GM12874 (cell line): ENCODE results near the gene BAD.
A peak's percentile ranks its signal among the peaks of the same experiment; 100 is the strongest.

ENCODE experiments used
- TF ChIP-seq, protein P1 (sequence below): IDR thresholded peaks from 2 replicates; pipeline ENCODE4 v1.5.1; 2011; ENCODE audit warnings: low read depth, mild to moderate bottlenecking, control low read depth, low read length, moderate library complexity; ENCODE audit not compliant: insufficient read depth

Gene BAD

DNA sequence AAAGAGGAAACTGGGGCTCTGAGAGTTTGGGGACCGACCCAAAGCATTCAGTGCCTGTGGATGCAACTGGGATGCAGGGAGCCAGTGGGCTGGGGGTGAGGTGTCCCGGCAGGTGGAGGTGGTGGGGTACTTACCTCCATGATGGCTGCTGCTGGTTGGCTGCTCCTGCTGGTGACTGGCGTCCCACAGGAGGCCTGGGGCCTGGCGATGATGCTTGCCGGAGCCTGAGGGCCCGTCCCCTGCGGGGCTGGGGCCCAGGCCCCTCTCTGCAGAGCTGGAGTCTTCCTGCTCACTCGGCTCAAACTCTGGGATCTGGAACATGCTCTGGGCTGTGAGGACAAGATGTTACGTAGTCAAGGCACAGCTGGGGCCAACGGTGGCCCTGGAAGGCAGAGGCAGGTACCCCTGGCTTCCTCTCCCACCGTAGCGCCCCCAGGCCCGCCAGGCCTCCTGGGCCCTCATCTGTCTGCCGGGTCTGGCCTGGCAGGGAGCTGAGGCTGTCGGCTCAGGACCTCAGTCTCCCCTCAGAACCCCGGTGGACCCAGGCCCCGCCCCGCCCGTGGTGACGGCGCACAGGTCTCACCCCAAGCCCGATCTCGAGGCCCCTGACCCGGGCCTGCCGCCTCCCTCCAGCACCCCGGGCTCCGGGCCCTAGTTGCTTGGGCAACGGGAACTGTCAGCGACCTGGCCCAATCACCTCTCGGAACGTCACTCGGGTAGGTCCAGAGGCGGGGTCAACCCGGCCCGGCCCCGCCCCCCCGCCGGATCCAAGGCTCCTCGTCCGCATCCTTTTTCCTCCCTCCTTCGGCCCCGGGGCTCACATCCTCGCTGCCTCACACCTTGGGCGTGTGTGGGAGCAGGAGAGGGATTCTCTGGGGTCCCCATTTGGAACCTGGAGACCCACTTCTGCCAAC, at the start of gene BAD:
TSS of gene BAD (minus strand) at position 618 of the 914 bp plus-strand sequence. CDS start at position 321, 297 bp downstream.
- TF ChIP-seq, protein P1, sequence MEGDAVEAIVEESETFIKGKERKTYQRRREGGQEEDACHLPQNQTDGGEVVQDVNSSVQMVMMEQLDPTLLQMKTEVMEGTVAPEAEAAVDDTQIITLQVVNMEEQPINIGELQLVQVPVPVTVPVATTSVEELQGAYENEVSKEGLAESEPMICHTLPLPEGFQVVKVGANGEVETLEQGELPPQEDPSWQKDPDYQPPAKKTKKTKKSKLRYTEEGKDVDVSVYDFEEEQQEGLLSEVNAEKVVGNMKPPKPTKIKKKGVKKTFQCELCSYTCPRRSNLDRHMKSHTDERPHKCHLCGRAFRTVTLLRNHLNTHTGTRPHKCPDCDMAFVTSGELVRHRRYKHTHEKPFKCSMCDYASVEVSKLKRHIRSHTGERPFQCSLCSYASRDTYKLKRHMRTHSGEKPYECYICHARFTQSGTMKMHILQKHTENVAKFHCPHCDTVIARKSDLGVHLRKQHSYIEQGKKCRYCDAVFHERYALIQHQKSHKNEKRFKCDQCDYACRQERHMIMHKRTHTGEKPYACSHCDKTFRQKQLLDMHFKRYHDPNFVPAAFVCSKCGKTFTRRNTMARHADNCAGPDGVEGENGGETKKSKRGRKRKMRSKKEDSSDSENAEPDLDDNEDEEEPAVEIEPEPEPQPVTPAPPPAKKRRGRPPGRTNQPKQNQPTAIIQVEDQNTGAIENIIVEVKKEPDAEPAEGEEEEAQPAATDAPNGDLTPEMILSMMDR = 0 out of 2 replicates have a peak, but pooled peaks have one; percentile 6

DNA sequence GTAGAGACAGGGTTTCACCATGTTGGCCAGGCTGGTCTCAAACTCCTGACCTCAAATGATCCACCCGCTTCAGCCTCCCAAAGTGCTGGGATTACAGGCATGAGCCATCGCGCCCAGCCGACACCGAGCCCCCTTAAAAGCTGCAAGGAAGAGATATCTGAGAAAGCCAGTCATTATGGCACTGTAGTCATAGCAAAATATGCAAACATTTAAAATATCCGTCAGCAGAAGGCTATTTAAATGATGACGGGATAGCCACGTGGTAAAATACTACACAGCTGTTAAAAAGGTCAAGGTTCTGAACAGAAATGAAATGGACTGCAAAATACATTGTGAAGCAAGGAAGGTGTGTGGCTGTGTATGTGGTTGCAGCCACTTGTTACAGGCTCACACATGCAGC, 49.1 kb upstream of the BAD start:
- TF ChIP-seq, protein P1 = no peak

DNA sequence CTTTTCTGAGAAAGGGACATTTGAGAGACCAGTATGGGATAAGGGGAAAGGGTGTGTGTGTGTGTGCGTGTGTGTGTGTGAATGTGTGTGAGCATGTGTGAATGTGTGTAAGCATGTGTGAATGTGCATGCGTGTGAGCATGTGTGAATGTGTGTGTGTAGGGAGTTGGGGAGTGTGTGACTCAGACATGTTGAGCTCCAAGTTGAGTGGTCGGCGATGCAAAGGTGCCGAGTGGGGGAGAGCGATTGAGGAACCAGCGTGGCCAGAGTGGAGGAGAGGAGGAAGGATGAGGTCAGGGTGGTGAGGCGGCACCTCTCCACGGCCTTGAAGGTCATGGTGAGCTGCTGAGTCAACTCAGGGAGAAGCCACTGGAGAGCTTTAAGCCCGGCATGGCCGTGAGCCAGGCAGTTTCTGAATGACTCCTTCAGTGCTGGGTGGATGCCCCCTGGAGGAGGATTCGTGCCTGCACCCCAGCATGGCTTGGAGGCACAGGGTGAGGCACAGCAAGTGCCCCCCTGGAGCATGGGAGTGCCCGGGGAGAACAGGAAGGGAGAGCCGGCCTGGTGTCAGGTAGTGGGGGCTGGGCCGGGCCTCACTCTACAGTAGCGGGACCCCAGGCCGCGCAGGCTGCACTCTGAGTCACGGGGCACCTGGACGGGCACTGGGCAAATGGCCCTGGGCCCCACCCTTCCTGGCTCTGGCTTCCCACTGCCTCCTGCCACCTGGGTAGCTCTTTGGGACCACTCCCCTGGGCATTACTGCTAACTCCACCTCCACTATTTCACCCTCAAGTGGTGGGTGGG, 47.3 kb upstream of the BAD start:
- TF ChIP-seq, protein P1 = peak; percentile 87

DNA sequence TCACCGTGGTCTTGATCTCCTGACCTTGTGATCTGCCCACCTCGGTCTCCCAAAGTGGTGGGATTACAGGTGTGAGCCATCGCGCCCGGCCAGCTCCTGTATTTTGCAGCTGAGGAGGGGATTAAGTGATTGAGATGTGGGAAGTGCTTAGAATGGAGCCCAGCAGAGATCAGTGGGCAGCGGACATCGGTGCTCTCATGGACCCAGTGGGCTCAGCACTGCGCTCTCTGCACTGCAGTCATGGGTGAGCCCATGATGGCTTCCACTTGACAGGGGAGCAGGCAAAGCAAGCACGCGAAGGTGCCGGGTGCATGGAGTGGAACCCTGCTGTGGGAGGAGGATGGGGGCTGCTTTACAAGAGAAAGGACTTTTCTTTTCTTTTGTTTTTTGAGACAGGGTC, 46.4 kb upstream of the BAD start:
- TF ChIP-seq, protein P1 = no peak

DNA sequence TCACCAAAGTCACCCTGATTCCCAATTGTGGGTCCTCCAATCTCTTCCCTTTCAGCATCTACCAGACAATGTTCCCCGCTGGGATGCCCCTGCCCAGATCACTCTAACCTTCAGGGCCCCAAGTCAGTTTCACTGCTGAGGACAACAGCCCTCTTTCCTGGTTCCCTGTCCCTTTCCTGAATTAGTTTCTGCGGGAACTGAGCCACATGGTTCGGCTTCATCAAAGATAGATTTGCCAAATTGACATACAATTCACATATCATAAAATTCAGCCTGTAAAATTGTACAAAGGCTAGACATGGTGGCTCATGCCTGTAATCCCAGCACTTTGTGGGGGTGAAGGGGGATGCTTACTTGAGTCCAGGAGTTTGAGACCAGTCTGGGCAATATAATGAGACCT, 43.5 kb upstream of the BAD start:
- TF ChIP-seq, protein P1 = no peak

DNA sequence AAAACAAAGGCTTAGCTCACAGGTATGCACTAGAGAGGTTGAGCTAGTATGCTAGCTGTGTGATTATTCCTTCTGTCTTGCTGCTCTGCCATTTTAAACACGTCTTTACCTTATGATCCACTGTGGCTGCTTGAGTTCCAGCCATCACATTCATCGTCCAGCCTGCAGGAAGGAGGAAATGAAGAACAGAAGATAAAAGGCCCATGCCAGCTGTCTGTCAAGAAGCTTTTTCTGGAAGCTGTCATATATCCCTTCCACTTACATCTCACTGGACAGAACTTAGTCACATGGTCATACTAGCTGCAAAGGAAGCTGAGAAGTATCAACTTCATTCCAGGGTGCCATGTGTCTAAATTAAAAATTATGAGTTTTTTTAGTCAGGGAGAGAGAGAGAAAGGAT, 42.9 kb upstream of the BAD start:
- TF ChIP-seq, protein P1 = no peak

DNA sequence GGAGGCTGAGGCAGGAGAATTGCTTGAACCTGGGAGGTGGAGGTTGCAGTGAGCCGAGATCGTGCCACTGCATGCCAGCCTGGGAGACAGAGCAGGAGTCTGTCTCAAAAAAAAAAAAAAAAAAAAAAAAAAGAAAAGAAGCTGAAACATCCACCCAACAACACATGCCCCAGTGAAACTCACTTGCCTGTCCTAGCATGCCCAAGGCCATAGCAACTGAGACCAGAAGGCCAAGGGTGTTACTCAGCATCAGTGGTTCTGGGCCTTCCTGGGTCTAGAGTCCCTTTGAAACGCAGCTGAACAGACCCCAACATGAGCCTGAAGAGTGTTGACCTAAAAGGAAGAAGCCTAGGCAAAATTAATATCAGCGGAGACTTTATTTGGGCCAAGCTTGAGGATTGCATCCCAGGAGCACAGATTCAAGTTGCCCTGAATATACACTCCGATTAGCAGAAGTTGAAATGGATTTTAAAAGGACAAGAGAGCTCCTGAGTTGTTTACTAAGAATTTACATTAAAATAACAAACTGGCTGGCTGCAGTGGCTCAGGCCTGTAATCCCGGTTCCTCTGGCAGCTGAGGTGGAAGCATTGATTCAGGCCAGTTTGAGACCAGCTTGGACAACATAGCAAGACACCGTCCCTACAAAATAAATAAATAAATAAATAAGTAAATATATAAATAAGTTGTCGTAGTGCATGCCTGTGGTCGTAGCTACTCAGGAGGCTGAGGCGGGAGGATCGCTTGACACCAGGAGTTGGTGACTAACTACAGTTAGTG, 40.4 kb upstream of the BAD start:
- TF ChIP-seq, protein P1 = no peak
